Islet precursor cell (in vitro differentiated cells): ENCODE measurements around the gene POLR2C.
"Not testable (repeated sequence)": the region's sequence is repeated elsewhere in the genome, so short reads cannot be mapped to it uniquely, and the experiment has no call there.

ENCODE experiments used
- DNase-seq: peaks from one replicate; pipeline ENCODE4 v3.0.0-alpha.2; 2018

Gene POLR2C

GRCh38 chr16:57479976-57480753, 17.7 kb downstream of the POLR2C start:
- DNase-seq: peak; percentile 94

DNA sequence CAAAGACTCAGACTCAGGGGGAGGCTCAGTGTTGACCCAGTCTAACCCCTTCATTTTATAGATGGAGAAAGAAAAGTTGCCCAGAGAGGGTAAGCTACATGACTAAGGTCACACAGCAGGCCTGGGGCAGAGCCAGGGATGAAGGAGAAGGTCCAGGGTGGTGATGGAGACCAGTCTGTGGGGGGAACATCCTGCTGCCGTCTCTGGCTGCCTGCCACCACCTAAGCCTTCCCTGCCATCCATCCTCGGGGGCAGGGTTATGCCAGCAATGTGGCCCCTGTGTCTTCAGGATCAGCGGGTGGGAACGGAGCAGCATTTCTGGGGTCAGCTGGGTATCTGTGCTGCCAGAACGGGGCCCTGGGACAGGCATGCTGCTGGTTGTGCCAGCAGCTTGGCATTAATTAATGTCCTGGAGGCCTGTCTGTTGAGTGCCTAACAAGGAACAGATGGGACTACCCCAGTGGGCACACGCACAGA, 18.3 kb downstream of the POLR2C start:
- DNase-seq: no peak

GRCh38 chr16:57481421-57481820, 18.9 kb downstream of the POLR2C start:
- no peak for DNase-seq

GRCh38 chr16:57482845-57483545, 20.5 kb downstream of the POLR2C start:
- no peak for DNase-seq

GRCh38 chr16:57483725-57484514, 21.4 kb downstream of the POLR2C start:
- DNase-seq: no peak

- no peak for DNase-seq
Observed at GRCh38 chr16:57484515-57485005, 22.1 kb downstream of the POLR2C start.

GRCh38 chr16:57485091-57485915, 22.8 kb downstream of the POLR2C start:
- DNase-seq: no peak

- peak; percentile 81 for DNase-seq
Observed at GRCh38 chr16:57485916-57486857, 23.7 kb downstream of the POLR2C start, which contains the start of gene DOK4. TSS of gene DOK4 (minus strand) at chr16:57486493. CDS start at chr16:57479507, 6,986 bp downstream.

- DNase-seq: peak; percentile 63
Observed at GRCh38 chr16:57486858-57487834, 24.7 kb downstream of the POLR2C start.

DNA sequence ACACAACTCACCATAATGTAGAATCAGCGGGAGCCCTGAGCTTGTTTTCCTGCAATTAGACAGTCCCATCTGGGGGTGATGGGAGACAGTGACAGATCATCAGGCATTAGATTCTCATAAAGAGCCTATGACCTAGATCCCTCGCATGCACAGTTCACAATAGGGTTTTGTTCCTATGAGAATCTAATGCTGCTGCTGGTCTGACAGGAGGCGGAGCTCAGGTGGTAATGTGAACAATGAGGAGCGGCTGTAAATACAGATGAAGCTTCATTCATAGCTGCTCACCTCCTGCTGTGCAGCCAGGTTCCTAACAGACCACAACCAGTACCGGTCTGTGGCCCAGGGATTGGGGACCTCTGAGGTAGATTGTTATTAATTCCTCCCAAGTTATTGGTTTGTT, 26.8 kb downstream of the POLR2C start:
- no peak for DNase-seq

DNA sequence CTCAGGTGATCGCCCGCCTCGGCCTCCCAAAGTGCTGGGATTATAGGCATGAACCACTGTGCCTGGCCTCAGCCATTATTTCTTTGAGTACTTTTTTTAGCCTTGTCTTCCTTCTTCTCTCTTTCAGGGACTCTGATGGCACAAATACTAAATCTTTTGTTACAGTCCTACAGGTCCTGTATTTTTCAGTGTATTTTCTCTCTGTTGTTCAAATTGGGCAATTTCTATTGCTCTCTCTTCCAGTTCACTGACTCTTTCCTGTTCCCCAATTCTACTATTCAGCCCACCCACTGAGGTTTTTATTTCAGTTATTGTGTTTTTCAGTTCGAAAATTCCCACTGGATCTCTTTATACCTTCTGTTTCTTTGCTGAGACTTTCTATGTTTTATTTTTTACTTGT, 31.3 kb downstream of the POLR2C start:
- no peak for DNase-seq

DNA sequence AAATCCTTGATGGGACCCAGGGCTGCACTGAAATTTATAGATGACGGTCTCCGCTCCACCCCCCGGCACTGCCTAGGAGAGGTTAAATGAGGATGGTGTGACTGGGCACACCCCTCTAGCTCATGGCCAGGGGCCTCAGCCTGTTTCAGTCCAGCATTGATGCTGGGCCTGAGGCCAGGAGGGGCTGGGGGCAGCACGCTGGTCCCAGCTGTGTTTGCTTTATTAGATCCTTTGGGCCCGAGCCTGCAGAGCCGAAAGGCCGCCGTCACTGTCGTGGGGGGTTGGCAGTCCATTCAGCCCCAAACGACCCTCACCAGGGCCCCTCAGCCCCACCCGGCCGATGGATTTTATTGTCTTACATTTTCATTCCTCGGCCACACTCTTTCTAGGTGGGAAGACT, 34.6 kb downstream of the POLR2C start:
- peak; percentile 49 for DNase-seq

DNA sequence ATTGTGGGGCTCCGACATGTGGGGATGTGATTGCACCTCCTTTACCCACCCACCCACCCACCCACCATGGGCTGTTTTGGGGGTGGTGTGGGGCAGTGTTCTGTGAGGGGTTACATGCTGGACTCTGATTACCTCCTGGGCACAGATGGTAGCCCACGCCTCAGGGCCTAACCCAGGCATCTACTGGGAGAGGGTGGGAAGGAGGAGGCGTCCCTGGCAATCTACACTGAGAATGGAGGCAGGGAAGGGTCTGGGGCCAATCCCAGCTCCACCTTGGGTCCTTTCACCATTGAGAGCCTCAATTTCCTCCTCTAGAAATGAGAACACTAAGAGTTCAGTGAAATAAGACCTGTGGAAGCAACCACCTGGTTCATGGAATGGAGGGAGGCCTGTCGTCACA, 35.6 kb downstream of the POLR2C start:
- DNase-seq: no peak

GRCh38 chr16:57499941-57500340, 37.5 kb downstream of the POLR2C start:
- not testable (repeated sequence) for DNase-seq

DNA sequence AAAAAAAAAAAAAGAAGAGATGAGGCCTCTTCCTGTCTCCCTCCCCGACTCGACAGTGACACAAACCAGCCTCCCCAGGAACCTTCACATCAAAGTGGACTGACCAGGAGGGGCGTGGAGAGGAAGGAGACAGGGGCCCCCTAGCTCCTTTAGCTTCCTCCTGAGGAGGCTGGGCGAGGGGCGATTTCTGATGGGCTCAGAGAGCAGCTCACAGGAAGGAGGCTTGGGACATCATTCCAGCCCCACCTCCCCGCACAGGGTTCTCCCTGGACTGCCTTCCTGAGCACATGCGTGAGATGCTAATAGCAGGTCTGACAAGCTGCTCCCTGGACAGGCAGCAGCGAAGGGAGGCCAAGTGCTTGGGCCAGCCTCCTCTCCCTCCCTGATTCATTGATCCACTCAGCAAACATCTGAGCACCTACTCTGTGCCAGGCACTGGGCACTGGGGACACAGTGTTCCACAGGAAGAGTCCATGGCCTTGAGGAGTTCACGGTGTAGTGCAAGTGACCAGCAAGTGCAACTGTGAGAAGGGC, 38.2 kb downstream of the POLR2C start:
- peak; percentile 99 for DNase-seq

GRCh38 chr16:57501492-57501891, 39.0 kb downstream of the POLR2C start:
- peak; percentile 54 for DNase-seq

DNA sequence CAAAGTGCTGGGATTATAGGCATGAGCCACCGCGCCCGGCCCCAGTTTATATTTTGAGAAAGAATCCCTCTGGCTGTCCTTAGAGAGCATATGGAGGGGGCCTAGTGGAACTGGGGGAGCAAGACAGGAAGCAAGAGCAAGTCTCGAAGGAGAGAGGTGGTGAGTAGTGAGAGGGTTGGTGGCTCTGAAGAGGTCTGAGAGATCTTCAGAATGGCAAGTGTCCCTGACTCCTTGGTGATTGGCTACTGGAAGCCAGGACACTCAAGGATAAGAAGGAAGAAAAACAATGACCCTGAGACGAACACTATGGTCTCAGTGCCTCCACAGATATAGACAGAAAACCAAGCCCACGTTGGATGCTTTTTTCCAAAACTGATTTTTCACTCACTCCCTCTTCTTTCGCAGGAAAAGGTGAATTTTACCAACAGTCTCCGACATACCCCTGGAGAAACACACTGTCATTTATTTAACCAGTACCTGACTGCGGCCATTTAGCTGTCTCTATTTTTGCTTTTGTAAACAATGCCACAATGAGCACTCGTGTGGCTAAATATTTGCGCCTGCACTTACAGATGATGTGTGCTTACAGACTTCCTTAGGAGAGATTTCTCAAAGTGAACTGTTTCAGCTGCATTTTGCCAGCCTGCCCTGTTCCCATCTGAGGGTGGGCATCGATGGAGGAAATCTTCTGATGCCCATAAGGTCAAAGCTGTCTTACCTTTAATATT, 39.7 kb downstream of the POLR2C start:
- peak; percentile 30 for DNase-seq

DNA sequence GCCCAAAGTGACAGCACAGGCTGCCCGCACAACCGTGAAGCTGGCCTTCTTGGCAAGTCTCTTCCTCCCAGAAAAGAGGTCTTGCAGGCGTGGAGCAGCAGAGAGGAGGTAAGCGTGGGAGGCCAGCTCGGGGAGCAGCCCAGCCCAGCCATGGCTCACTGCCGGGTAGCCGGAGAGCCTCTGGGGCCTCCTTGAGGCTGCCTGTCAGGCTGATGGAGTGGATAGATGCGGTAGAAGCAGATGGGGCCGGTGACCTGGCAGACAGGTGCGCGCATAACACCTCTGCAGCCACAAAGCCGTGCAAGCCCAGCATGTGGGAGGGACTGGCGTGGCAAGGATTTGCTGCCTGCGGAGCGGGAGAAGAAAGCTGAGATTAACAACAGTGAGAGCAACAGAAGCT, 40.9 kb downstream of the POLR2C start:
- no peak for DNase-seq

DNA sequence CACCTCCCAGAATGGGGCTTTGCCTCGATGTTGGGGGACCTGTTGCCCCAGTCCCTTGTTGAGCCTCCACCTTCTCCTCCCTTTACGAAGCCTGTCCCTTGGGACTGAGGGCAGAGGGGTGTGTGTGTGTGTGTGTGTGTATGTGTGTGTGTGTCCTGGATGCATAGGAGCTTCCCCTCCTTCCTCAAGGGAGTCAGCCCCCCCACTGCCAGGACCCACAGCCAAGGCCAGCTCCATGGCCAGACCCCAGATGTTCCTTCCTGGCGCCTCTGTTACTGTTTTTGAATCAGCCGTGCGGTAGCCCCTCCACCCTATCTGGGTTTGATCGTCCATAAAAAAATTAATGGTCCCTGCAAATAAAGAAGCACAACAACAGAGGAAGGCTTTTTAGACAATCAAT, 41.5 kb downstream of the POLR2C start:
- no peak for DNase-seq
